Measurements from ENCODE around the gene TREH.

Gene TREH

GRCh38 chr11:118708296-118708695 lies 28.8 kb upstream of the TREH start:
- Histone ChIP-seq H3K36me3 (ENCODE audit: insufficient read depth, low read length) (no peaks in the 10 kb centered on the region; the same call in 1 of the 2 replicates), H3K4me1 (ENCODE audit: insufficient read depth, low read length) (peaks cover 4% of the 10 kb centered on the region; the same call in 1 of the 2 replicates), H3K9ac (ENCODE audit: low read depth, low read length) (no peak overlapping the region), H3K9me3 (ENCODE audit: control insufficient read depth, insufficient read depth, low read length) (no peaks in the 10 kb centered on the region; the same call in 1 of the 2 replicates)

DNA sequence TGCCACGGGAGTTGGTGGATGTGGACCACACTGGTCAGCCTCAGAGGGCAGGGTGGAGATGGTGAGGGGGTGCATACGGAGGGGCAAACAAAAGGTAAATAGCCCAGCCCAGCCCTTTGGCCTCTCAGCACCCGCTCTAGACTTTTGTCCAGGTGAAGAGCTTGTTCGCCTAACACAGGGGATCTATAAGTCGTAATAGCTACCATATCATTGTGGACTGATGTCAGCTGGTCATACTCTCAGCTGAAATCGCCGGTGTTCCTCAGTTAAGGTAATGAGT lies 27.0 kb upstream of the TREH start:
- H3K9ac ChIP-seq (ENCODE audit: low read depth, low read length) = no peak overlapping the region
- H3K4me1 ChIP-seq (ENCODE audit: insufficient read depth, low read length) = peaks cover 4% of the 10 kb centered on the region; the same call in 1 of the 2 replicates
- peaks cover 2% of the 10 kb centered on the region; the same call in 1 of the 2 replicates for H3K9me3 ChIP-seq (ENCODE audit: control insufficient read depth, insufficient read depth, low read length)
- H3K36me3 ChIP-seq (ENCODE audit: insufficient read depth, low read length) = no peaks in the 10 kb centered on the region; the same call in 1 of the 2 replicates

- no peaks in the 10 kb centered on the region; the same call in 1 of the 2 replicates for H3K36me3 ChIP-seq (ENCODE audit: insufficient read depth, low read length)
- H3K9me3 ChIP-seq (ENCODE audit: control insufficient read depth, insufficient read depth, low read length) = peaks cover 2% of the 10 kb centered on the region; the same call in 1 of the 2 replicates
- peaks cover 4% of the 10 kb centered on the region; the same call in 1 of the 2 replicates for H3K4me1 ChIP-seq (ENCODE audit: insufficient read depth, low read length)
- H3K9ac ChIP-seq (ENCODE audit: low read depth, low read length) = no peak overlapping the region
Observed at GRCh38 chr11:118705791-118706545, 26.5 kb upstream of the TREH start.

GRCh38 chr11:118705111-118705741 lies 25.8 kb upstream of the TREH start:
- Histone ChIP-seq H3K9ac (ENCODE audit: low read depth, low read length) (no peak overlapping the region), H3K4me1 (ENCODE audit: insufficient read depth, low read length) (peaks cover 4% of the 10 kb centered on the region; the same call in 1 of the 2 replicates), H3K9me3 (ENCODE audit: control insufficient read depth, insufficient read depth, low read length) (peaks cover 2% of the 10 kb centered on the region; the same call in 1 of the 2 replicates), H3K36me3 (ENCODE audit: insufficient read depth, low read length) (no peaks in the 10 kb centered on the region; the same call in 1 of the 2 replicates)

DNA sequence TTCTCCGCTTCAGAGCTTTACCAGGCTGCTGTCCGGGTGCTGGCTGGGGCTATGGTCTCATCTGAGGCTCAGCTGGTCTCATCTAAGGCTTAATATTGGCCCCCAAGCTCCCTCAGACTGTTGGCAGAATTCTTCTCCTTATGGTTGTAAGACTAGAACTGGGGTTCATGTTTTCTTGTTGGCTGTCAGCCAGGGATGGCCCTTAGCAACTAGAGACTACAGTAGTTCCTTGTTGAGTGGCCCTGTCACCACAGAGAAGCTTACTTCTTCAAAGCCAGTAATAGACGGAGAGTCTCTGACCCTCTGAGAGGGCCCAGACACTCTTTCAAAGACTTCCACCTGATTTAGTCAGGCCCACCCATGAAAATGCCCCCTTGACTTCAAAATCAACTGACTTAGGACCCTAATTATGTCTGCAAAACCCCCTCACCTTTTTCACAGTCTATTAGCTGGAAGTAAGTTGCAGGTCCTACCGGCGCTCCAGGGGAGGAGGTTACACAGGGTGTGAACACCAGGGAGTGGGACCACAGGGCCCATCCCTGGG lies 24.2 kb upstream of the TREH start:
- no peaks in the 10 kb centered on the region for H3K36me3 ChIP-seq (ENCODE audit: insufficient read depth, low read length)
- H3K9ac ChIP-seq (ENCODE audit: low read depth, low read length) = no peak overlapping the region
- H3K9me3 ChIP-seq (ENCODE audit: control insufficient read depth, insufficient read depth, low read length) = peaks cover 2% of the 10 kb centered on the region; the same call in 1 of the 2 replicates
- H3K4me1 ChIP-seq (ENCODE audit: insufficient read depth, low read length) = peaks cover 4% of the 10 kb centered on the region; the same call in 1 of the 2 replicates

DNA sequence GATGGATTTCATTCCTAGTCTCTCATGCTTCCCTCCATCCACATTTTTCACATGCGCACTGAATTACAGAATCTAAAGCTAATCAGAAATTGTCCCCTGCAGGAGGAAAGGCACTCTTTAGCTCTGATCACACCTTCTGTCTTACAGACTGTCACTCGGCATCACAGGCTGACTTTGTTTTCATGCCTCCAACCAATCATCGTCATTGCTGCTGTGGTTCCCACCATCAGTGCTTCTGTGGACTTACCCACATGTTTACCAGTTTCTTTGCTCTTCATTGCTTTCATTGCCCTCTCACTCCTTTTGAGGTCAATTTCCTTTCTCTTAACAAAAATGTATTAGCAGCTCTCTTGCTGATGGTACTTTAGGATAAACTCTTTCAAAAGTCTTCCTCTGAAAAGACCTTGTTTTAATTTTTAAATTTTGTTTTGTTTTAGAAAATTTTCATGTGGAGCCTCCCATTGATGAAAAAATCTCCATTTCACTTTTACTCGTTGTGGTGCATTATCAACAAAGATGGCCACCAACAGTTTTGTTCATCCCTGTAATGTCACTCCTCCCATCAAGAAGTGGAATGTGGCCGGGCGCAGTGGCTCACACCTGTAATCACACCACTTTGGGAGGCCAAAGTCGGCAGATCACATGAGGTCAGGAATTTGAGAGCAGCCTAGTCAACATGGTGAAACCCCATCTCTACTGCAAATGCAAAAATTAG lies 20.2 kb upstream of the TREH start:
- H3K9me3 ChIP-seq (ENCODE audit: control insufficient read depth, insufficient read depth, low read length) = 0 out of 2 replicates have a peak, but pooled peaks cover 2% of the 10 kb centered on the region
- no peaks in the 10 kb centered on the region for H3K36me3 ChIP-seq (ENCODE audit: insufficient read depth, low read length)
- no peak overlapping the region for H3K9ac ChIP-seq (ENCODE audit: low read depth, low read length)
- H3K4me1 ChIP-seq (ENCODE audit: insufficient read depth, low read length) = no peaks in the 10 kb centered on the region; the same call in 1 of the 2 replicates

- Histone ChIP-seq H3K9me3 (ENCODE audit: control insufficient read depth, insufficient read depth, low read length) (0 out of 2 replicates have a peak, but pooled peaks cover under 1% of the 10 kb centered on the region), H3K9ac (ENCODE audit: low read depth, low read length) (no peak overlapping the region), H3K36me3 (ENCODE audit: insufficient read depth, low read length) (no peaks in the 10 kb centered on the region), H3K4me1 (ENCODE audit: insufficient read depth, low read length) (peaks cover 9% of the 10 kb centered on the region)
Observed at GRCh38 chr11:118697346-118697745, 17.9 kb upstream of the TREH start.

DNA sequence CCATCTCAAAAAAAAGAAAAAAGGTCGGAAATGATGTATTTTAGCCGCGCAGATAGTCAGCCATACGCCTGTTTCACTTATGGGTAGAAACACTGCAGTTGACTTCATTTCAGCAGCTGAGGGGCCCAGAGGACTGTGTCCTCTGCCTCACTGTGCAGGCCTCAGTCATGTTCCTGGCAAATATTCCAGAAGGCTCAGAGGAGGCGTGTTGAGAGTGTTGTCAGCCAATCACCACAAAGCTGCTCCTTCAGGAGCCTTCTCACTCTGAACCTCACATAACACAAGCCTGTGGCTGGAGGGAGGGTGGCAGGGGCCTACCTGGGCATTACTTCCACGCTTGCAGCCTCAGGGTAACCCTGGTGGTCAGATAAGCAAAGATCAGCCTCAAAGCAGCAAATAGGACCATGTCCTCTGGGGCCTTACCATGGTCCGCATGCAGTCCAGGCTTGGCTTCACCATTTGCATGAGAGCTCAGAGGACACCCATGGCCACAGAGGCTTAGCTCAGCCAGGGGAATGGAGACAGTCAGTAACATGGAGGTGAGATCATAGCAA lies 17.3 kb upstream of the TREH start:
- Histone ChIP-seq H3K9me3 (ENCODE audit: control insufficient read depth, insufficient read depth, low read length) (no peaks in the 10 kb centered on the region), H3K9ac (ENCODE audit: low read depth, low read length) (no peak overlapping the region), H3K4me1 (ENCODE audit: insufficient read depth, low read length) (peaks cover 15% of the 10 kb centered on the region), H3K36me3 (ENCODE audit: insufficient read depth, low read length) (no peaks in the 10 kb centered on the region)

GRCh38 chr11:118694771-118695170 lies 15.3 kb upstream of the TREH start:
- Histone ChIP-seq H3K4me1 (ENCODE audit: insufficient read depth, low read length) (peaks cover 16% of the 10 kb centered on the region), H3K9me3 (ENCODE audit: control insufficient read depth, insufficient read depth, low read length) (no peaks in the 10 kb centered on the region), H3K9ac (ENCODE audit: low read depth, low read length) (no peak overlapping the region), H3K36me3 (ENCODE audit: insufficient read depth, low read length) (no peaks in the 10 kb centered on the region)

DNA sequence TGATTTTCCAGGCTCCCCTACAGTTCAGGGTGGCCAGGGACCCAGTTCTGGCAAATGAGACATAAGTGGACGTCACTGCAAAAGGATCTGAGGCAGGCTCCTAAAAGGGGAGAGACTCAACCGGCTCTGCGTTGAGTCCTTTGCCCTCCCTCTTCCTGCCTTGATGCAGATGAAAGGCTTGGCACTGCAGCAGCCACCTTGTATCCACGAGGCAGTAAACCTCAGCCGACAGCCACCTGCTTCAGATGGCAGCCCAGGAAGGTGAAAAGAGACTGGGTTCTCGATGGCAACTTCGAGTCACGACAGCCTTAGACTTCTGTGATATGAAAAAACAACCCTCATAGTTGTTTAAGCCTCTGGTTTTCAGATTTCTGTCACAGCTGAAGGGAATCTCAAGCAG lies 14.7 kb upstream of the TREH start:
- Histone ChIP-seq H3K4me1 (ENCODE audit: insufficient read depth, low read length) (peaks cover 16% of the 10 kb centered on the region), H3K9me3 (ENCODE audit: control insufficient read depth, insufficient read depth, low read length) (no peaks in the 10 kb centered on the region), H3K36me3 (ENCODE audit: insufficient read depth, low read length) (no peaks in the 10 kb centered on the region), H3K9ac (ENCODE audit: low read depth, low read length) (no peak overlapping the region)

- Histone ChIP-seq H3K9me3 (ENCODE audit: control insufficient read depth, insufficient read depth, low read length) (no peaks in the 10 kb centered on the region), H3K36me3 (ENCODE audit: insufficient read depth, low read length) (no peaks in the 10 kb centered on the region), H3K9ac (ENCODE audit: low read depth, low read length) (no peak overlapping the region), H3K4me1 (ENCODE audit: insufficient read depth, low read length) (peaks cover 16% of the 10 kb centered on the region)
Observed at GRCh38 chr11:118691926-118692830, 12.7 kb upstream of the TREH start.

DNA sequence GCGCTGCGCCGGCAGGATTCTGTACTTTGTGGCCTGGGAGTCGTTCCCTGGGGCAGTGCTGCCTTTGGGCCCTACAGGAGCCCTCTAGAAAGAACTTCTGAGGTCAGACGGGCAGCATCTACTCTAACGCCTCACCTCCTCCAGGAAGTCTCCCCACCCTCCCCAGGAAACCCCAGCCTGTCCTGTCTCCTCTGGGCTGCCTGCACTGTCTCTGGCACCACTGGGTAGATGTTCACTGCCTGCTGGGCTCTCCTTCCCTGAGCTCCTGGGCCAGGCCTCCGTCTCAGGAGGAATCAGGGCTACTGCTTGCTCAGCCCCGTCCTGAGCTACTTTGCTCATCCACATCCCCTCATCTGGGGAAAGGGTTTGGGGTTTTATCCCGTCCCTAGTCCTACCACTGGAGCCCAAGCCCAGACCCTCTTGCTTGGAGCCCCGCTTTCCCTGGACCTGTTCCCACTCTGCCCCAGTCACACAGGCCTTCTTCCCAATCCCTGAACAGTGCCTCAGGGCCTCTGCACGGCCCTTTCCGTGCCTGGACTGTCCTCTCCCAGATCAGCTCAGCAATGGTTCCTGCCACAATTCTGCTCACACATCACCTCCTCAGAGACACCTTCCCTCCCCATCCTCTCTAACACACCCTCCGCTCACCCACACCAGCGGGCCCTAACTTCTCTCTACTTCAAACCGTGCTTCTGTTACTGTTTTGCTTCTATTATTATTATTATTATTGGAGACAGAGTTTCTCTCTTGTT lies 11.3 kb upstream of the TREH start:
- peaks cover 16% of the 10 kb centered on the region for H3K4me1 ChIP-seq (ENCODE audit: insufficient read depth, low read length)
- H3K9ac ChIP-seq (ENCODE audit: low read depth, low read length) = no peak overlapping the region
- H3K36me3 ChIP-seq (ENCODE audit: insufficient read depth, low read length) = no peaks in the 10 kb centered on the region
- H3K9me3 ChIP-seq (ENCODE audit: control insufficient read depth, insufficient read depth, low read length) = no peaks in the 10 kb centered on the region

All from ES-I3 (cell line).